Gastroesophageal sphincter (tissue), 3 donors: ENCODE measurements around the gene AP2A2.

Source experiments
- CTCF ChIP-seq, 4 experiments: fragments of 200-600 bp in 2 of 4; fragments of 450-650 bp in 2 of 4; sonication (generic) in 1 of 4; IDR thresholded peaks; one replicate each; pipeline ENCODE4 v1.5.1; 2017 to 2019; ENCODE audit warnings: antibody characterized with exemption in 4 of 4, mild to moderate bottlenecking in 2 of 4, moderate library complexity in 2 of 4
- EP300 ChIP-seq: sonication (generic); formaldehyde crosslinking; IDR thresholded peaks from one replicate; pipeline ENCODE4 v1.6.1; 2017; ENCODE audit warnings: antibody characterized with exemption, mild to moderate bottlenecking
- POLR2A ChIP-seq, 2 donors: fragments of 450-650 bp; IDR thresholded peaks; one replicate each; pipeline ENCODE4 v1.6.1; 2017; ENCODE audit warnings: antibody characterized with exemption in 2 of 2, mild to moderate bottlenecking in 2 of 2, moderate library complexity in 1 of 2
- POLR2AphosphoS5 ChIP-seq: sonication (generic); formaldehyde crosslinking; IDR thresholded peaks from one replicate; pipeline ENCODE4 v1.6.1; 2017; ENCODE audit warnings: antibody characterized with exemption

- TF ChIP-seq CTCF (IDR thresholded peaks at IDR 0.05) (no peak), POLR2AphosphoS5 (no peak), POLR2A (IDR thresholded peaks at IDR 0.05) (no peak), EP300 (no peak)
Measured at GRCh38 chr11:913043-913442, 12.6 kb upstream of the AP2A2 start.
